ENCODE measurements around the gene KLHL14.

The KLHL14 gene

DNA sequence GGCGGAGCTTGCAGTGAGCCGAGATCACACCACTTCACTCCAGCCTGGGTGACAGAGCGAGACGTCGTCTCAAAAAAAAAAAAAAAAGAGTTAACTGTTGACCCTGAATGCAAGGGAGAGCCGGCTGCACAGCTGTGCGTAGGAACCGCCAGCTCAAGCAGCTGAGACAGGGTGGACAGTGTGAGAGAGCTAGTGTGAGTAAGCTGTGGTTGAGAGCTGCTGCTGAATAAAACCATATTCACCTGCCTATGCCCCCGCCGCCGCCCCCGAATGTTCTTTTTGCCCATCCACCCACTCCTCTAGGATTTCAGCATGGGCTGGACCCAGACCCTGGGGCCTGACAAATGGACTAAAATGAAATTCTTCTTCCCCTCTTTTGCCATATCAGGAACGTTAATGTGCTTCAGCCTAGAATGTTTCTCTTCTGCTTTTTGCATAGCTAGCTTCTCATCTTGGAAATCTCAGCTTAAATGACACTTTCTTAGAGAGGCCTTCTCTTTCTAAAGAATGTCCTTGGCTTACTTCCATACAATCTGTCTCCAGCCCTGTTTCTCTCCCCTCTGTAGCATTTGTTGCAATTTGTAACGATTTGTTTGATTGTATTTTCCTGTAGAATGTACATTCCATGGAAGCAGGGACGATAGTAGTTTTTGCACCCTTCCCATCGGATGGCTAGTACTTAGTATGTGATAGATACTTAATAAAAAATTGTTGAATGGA, 142.7 kb downstream of the KLHL14 start:
- DNase-seq = no peak

DNA sequence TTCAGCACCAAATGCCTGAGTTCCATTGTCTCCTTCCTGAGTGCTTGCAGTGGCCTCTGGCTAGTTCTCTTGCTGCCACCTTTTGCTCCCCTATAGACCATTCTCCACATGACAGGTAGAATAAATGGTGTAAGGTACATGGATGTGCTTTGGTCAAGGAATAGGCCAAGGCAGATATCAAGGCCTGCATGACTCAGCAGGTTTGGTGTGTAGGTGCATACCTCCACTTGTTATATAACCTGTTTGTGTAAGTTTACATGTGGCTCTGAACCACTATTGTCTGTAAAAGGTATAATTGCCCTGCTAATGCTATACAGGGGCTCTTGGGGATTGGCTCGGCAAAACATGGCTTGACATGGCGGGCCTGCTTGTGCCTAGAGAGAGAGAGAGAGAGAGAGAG, 143.5 kb downstream of the KLHL14 start:
- no peak for DNase-seq

DNA sequence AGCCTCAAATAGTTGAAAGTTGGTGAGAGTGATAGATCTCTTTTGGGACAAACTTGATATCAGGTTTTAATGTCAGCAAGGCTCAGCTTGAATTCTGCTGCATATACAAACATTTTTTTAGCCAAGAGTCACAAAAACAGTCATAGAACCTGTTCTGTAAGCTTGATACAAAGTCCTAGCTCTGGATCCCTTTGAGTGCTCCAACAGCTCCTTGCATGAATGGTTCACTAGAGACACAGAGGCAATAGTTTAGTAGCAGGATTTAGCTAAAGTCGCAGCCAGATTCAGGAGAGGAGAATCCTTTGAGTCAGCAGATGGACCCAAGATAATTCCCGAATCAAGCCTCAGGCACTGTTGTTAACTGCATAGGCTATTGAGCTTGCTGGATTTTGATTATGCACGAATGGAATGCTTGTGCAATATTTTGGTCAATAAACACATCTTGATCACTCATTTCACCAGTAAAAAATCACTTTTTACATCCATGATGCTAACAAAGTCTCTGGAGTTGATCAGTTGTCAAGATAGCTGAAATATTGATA, 148.6 kb downstream of the KLHL14 start:
- no peak for DNase-seq

DNA sequence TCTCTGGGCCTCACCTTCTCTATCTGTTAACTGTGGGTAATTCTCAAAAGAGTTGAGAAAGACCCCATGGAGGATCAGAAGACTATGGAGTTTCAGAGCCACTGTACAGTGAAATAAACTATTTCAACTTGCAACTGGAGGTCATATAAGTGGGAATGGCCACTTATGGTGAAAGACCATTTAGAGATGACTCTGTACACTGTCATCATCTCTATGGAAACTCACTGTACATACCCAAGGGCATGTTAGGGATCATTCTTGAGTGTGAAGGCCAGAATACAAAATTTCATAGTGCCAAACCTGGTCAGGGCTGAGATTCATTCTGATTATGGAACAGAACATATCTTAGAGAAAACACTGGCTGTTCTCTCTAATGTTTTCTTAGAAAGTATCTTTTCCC, 149.3 kb downstream of the KLHL14 start:
- DNase-seq = no peak

Measured in CD4-positive, alpha-beta T cell treated with Interleukin-15 for 1 hour (primary cell).